Vagina (tissue), 2 donors: Measurements from ENCODE around the gene UNC119.

Experiments used
- POLR2A ChIP-seq, 2 donors: fragments of 450-650 bp; IDR thresholded peaks; one replicate each; pipeline ENCODE4 v1.6.1; 2017; ENCODE audit warnings: antibody characterized with exemption in 2 of 2, mild to moderate bottlenecking in 2 of 2, moderate library complexity in 2 of 2
- TF ChIP-seq, protein P1 (sequence below), 3 experiments: fragments of 450-650 bp in 2 of 3; fragments of 200-600 bp in 1 of 3; sonication (generic) in 1 of 3; IDR thresholded peaks; one replicate each; pipeline ENCODE4 v1.5.1; 2017 to 2019; ENCODE audit warnings: antibody characterized with exemption in 3 of 3, mild to moderate bottlenecking in 2 of 3, moderate library complexity in 2 of 3

DNA sequence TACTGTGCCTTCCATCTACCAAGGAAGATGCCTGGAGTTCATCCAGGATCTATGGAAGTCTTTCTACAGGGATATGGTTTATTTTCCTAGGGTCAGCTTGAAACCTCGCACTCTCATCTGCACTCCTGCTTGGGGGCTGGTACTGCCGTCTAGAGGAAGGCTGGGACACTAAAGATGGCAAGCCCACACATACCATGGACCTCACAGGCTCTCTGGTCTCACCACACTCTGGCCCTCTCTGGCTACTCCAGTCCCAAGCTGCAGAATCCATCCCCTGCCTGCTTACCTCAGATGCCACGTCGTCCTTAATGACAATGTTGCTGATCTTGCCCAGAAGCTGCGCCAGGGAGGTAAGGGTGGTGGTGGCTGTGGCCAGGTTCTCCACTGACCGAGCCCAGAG is 2.1 kb upstream of the UNC119 start:
- TF ChIP-seq, protein P1, sequence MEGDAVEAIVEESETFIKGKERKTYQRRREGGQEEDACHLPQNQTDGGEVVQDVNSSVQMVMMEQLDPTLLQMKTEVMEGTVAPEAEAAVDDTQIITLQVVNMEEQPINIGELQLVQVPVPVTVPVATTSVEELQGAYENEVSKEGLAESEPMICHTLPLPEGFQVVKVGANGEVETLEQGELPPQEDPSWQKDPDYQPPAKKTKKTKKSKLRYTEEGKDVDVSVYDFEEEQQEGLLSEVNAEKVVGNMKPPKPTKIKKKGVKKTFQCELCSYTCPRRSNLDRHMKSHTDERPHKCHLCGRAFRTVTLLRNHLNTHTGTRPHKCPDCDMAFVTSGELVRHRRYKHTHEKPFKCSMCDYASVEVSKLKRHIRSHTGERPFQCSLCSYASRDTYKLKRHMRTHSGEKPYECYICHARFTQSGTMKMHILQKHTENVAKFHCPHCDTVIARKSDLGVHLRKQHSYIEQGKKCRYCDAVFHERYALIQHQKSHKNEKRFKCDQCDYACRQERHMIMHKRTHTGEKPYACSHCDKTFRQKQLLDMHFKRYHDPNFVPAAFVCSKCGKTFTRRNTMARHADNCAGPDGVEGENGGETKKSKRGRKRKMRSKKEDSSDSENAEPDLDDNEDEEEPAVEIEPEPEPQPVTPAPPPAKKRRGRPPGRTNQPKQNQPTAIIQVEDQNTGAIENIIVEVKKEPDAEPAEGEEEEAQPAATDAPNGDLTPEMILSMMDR (IDR thresholded peaks at IDR 0.05): no peak
- TF ChIP-seq POLR2A (IDR thresholded peaks at IDR 0.05): no peak
